ENCODE measurements around the gene IL1R1.

The IL1R1 gene

GRCh38 chr2:102149243-102149642 lies 6.7 kb downstream of the IL1R1 start:
- no peak overlapping the region for H3K4me3 ChIP-seq (ENCODE audit: low read depth, low read length)
- TF ChIP-seq CTCF (IDR thresholded peaks at IDR 0.05; ENCODE audit: low read depth, low read length) (no peak), MAX (IDR thresholded peaks at IDR 0.05; ENCODE audit: low read depth, low read length) (no peak), POLR2A (IDR thresholded peaks at IDR 0.05; ENCODE audit: extremely low read depth, insufficient read length) (no peak), MYC (IDR thresholded peaks at IDR 0.05; ENCODE audit: low read depth, low read length) (no peak)
- no peak for DNase-seq (ENCODE audit: low read depth)

GRCh38 chr2:102149644-102150455 lies 7.3 kb downstream of the IL1R1 start:
- no peak for TF ChIP-seq CTCF (IDR thresholded peaks at IDR 0.05; ENCODE audit: low read depth, low read length)
- TF ChIP-seq POLR2A (IDR thresholded peaks at IDR 0.05; ENCODE audit: extremely low read depth, insufficient read length) = no peak
- no peak for TF ChIP-seq MAX (IDR thresholded peaks at IDR 0.05; ENCODE audit: low read depth, low read length)
- no peak overlapping the region for H3K4me3 ChIP-seq (ENCODE audit: low read depth, low read length)
- no peak for DNase-seq (ENCODE audit: low read depth)

- no peak for DNase-seq (ENCODE audit: low read depth)
- H3K4me3 ChIP-seq (ENCODE audit: low read depth, low read length) = no peak overlapping the region
- TF ChIP-seq MAX (IDR thresholded peaks at IDR 0.05; ENCODE audit: low read depth, low read length) (no peak), POLR2A (IDR thresholded peaks at IDR 0.05; ENCODE audit: extremely low read depth, insufficient read length) (no peak), CTCF (IDR thresholded peaks at IDR 0.05; ENCODE audit: low read depth, low read length) (no peak), MYC (IDR thresholded peaks at IDR 0.05; ENCODE audit: low read depth, low read length) (no peak)
These were observed 11.8 kb downstream of the IL1R1 start for GRCh38 chr2:102154364-102154763.

- no peak overlapping the region for H3K4me3 ChIP-seq (ENCODE audit: low read depth, low read length)
- DNase-seq (ENCODE audit: low read depth) = no peak
- TF ChIP-seq CTCF (IDR thresholded peaks at IDR 0.05; ENCODE audit: low read depth, low read length) (no peak), MYC (IDR thresholded peaks at IDR 0.05; ENCODE audit: low read depth, low read length) (no peak), POLR2A (IDR thresholded peaks at IDR 0.05; ENCODE audit: extremely low read depth, insufficient read length) (no peak), MAX (IDR thresholded peaks at IDR 0.05; ENCODE audit: low read depth, low read length) (no peak)
These were observed 12.6 kb downstream of the IL1R1 start for GRCh38 chr2:102154946-102155702.

GRCh38 chr2:102155703-102156515 lies 13.4 kb downstream of the IL1R1 start:
- peak; percentile 44 for DNase-seq (ENCODE audit: low read depth)
- H3K4me3 ChIP-seq (ENCODE audit: low read depth, low read length) = no peak overlapping the region
- TF ChIP-seq MYC (IDR thresholded peaks at IDR 0.05; ENCODE audit: low read depth, low read length) (no peak), MAX (IDR thresholded peaks at IDR 0.05; ENCODE audit: low read depth, low read length) (no peak), POLR2A (IDR thresholded peaks at IDR 0.05; ENCODE audit: extremely low read depth, insufficient read length) (no peak), CTCF (IDR thresholded peaks at IDR 0.05; ENCODE audit: low read depth, low read length) (no peak)
